ENCODE measurements around the gene BCR.
"Not testable (repeated sequence)": the region's sequence is repeated elsewhere in the genome, so short reads cannot be mapped to it uniquely, and the experiment has no call there.

Gene BCR

DNA sequence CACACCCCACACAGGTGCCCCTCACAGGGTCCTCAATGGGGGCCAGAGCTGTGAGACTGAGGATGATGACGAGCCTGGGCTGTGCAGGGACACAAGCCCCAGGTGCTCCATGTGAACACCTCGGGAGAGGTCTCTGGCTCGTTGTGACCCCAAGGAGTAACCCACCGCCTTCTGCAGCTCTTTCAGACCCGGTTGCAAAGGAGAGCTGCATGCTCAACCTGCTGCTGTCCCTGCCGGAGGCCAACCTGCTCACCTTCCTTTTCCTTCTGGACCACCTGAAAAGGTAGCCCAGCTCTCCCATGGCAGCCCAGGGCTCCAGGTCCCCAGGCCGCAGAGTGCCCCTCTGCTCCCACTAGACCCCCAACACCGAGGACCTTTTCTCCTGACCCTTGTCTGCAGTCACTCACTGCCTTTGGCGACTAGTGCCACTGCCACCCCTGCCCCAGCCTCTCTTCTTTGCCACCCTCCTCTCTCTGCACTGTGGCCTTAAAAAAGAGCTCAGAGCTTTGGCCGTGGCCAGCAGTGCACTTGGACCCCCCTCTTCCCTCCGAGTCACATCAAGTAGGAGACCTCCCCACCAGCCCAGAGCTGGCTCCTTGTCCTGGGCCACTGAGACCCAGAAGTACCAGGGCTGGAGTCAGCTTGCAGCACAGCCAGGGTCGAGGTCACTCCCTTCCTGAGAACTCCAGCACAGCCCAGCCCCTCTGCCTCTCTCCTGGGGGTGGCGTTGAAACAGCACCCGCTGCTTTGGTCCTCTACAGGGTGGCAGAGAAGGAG is 133.7 kb downstream of the BCR start:
- TF ChIP-seq GATA1 (IDR thresholded peaks at IDR 0.05; ENCODE audit: low read depth, low read length): no peak
- DNase-seq: no peak

- DNase-seq: peak; percentile 44 to 54
- no peak for TF ChIP-seq GATA1 (IDR thresholded peaks at IDR 0.05; ENCODE audit: low read depth, low read length)
- no peak for TF ChIP-seq POLR2A (IDR thresholded peaks at IDR 0.05; ENCODE audit: low read length)
Observed at GRCh38 chr22:23315341-23315917, 135.1 kb downstream of the BCR start.

DNA sequence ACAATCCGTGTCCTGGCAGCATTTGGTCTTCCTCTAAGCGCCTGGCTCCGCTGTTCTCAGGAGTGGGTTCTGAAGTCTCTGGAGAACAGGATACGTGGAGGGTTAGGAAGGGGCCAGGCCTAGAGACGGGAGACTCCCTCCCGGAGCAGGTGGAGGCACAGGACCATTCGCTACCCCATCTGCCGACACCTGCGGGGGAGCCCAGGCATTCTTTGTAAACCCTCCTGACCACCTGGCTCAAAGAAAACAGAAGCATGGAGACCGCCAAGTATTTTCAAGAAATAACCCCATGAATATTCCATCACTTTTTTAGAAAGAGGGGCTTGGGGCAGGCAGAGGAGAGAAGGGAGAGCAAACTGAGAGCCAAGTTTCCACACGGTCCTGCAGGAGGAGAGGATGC is 136.3 kb downstream of the BCR start:
- DNase-seq: not testable (repeated sequence)

GRCh38 chr22:23318316-23318715 is 138.0 kb downstream of the BCR start:
- not testable (repeated sequence) for DNase-seq

GRCh38 chr22:23322497-23323080 is 142.3 kb downstream of the BCR start:
- not testable (repeated sequence) for DNase-seq

- not testable (repeated sequence) for DNase-seq
Observed at GRCh38 chr22:23323960-23324688, 143.8 kb downstream of the BCR start.

DNA sequence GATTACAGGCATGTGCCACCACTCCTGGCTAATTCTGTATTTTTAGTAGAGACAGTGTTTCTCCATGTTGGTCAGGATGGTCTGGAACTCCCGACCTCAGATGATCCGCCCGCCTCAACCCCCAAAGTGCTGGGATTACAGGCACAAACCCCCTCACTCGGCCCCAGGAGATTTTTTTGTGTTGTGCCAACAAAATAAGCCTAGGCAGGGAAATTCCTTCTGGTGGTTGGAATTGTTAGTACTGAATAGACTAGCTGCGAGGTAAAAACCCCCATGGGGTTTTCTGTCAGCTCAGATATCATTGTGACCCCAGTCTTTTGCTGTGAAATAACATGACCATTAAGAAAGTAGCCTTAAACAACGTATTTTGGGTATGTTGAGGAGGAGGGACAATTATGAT is 144.9 kb downstream of the BCR start:
- DNase-seq: no peak
- TF ChIP-seq GATA1 (IDR thresholded peaks at IDR 0.05; ENCODE audit: low read depth, low read length) (no peak), POLR2A (IDR thresholded peaks at IDR 0.05; ENCODE audit: low read length) (no peak)

DNA sequence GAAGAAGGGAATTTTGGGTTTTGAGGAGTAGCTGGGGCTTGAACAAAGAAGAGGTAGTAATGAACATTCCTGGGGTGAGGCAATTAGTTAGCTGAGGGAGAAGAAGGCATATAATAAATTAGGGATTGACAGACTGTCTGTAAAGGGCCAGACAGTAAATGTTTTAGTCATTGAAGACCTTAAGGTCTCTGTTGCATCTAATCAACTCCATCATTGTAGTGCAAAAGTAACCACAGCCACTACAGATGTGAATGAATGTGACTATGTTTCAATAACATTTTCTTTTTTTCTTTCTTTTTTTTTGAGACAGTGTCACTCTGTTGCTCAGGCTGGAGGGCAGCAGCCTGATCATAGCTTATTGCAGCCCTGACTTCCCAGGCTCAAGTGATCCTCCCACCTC is 153.5 kb downstream of the BCR start:
- not testable (repeated sequence) for DNase-seq

GRCh38 chr22:23337672-23338071 is 157.4 kb downstream of the BCR start:
- not testable (repeated sequence) for DNase-seq

DNA sequence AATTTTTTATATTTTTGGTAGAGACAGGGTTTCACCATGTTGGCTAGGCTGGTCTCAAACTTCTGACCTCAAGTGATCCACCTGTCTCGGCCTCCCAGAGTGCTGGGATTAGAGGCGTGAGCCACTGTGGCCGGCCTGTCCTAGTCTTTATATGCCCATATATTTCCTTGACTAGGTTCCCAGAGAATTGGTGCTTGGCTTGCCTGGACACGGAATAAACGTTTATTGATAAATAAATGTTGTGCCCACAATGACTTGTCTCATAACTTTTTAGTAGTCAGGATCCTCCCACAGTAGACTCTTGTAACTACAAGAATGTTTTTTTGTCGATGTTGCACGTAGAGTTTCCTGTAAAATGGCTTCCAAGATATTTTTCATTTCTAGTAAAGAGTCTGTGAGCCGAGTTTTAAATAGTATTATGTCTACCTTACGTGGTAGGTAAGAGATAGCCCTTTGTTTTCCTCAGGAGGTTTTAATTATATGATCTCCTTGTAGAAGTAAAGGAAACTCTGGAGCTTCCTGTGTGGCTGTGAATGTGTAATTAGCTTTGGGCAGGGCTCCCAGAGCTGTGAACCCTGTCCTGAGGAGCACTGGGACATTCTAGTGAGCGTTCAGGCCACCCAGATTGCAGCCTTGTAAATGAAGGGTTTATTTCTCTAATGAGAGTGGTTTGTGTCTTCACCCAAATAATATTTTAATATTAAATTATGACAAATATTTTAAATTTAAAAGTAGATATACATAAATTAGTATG is 161.8 kb downstream of the BCR start:
- DNase-seq: not testable (repeated sequence)

DNA sequence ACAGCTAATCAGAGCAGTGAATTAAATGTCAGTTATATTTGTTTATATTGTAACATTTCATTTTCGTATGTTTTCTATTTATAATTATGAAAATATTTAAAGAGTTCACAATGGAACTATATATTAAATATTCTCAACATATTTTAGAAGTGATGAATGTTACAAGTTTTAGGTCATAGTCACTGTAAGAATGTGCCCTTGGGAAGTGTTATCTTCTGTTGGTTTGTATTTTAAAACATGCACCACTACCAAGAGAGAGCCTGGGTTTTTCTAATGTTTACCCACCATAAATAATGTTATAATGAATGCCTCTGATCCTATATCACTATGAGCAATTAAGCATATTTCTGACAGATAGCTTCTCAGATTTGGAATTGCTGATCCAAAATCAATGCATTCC is 171.0 kb downstream of the BCR start:
- TF ChIP-seq POLR2A (IDR thresholded peaks at IDR 0.05; ENCODE audit: low read length) (no peak), GATA1 (IDR thresholded peaks at IDR 0.05; ENCODE audit: low read depth, low read length) (no peak)
- no peak for DNase-seq

GRCh38 chr22:23353004-23353403 is 172.7 kb downstream of the BCR start:
- no peak for TF ChIP-seq GATA1 (IDR thresholded peaks at IDR 0.05; ENCODE audit: low read depth, low read length)
- TF ChIP-seq POLR2A (IDR thresholded peaks at IDR 0.05; ENCODE audit: low read length): no peak
- DNase-seq: no peak

DNA sequence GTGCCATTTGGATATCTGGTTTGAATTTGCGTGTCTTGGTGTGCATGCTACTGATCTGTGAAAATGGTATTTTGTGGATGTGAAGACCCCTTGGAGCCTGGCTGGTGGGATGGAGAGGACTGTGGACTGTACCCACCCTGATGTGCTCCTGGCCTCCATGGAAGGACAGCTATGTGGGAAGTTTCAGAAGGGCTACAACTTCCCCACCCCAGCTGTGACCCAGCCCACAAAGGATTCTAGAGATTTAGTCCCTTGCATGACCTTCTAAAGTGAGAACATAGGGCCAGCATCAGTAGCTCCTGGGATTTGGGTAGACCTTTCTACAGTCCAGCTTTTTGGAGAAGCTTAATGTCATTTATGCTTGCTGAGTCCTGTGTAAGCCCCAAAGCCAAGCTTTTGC is 173.4 kb downstream of the BCR start:
- DNase-seq: no peak
- no peak for TF ChIP-seq POLR2A (IDR thresholded peaks at IDR 0.05; ENCODE audit: low read length)
- no peak for TF ChIP-seq GATA1 (IDR thresholded peaks at IDR 0.05; ENCODE audit: low read depth, low read length)

- TF ChIP-seq GATA1 (IDR thresholded peaks at IDR 0.05; ENCODE audit: low read depth, low read length) (no peak), POLR2A (IDR thresholded peaks at IDR 0.05; ENCODE audit: low read length) (no peak)
Observed at GRCh38 chr22:23356094-23356493, 175.8 kb downstream of the BCR start.

GRCh38 chr22:23357053-23357452 is 176.7 kb downstream of the BCR start:
- TF ChIP-seq GATA1 (IDR thresholded peaks at IDR 0.05; ENCODE audit: low read depth, low read length) (no peak), POLR2A (IDR thresholded peaks at IDR 0.05; ENCODE audit: low read length) (no peak)

More at GRCh38 chr22:23356094-23356493, 175.8 kb downstream of the BCR start:
- no peak for DNase-seq

More at GRCh38 chr22:23357053-23357452, 176.7 kb downstream of the BCR start:
- DNase-seq: no peak
